ACC112 (cell line): ENCODE measurements around the gene UPK1B.

Experiments
- H2AFZ ChIP-seq: fragments of 200-600 bp; sonication (generic); one replicate; pipeline ENCODE4 v1.6.0; 2017; ENCODE audit warnings: antibody characterized with exemption, low read length; ENCODE audit not compliant: unreplicated experiment
- H3K27ac ChIP-seq: fragments of 200-600 bp; sonication (generic); 2 replicates; pipeline ENCODE4 v1.5.1; 2014; ENCODE audit warnings: low read depth, mild to moderate bottlenecking, antibody characterized with exemption, low read length, moderate library complexity
- H3K27me3 ChIP-seq: fragments of 200-600 bp; sonication (generic); 2 replicates; pipeline ENCODE4 v1.6.1; 2014; ENCODE audit warnings: mild to moderate bottlenecking, antibody characterized with exemption, low read length, moderate library complexity, mixed read lengths; ENCODE audit not compliant: insufficient read depth
- H3K36me3 ChIP-seq: fragments of 200-600 bp; sonication (generic); 2 replicates; pipeline ENCODE4 v1.6.1; 2016; ENCODE audit warnings: mild to moderate bottlenecking, antibody characterized with exemption, low read length, moderate library complexity, mixed read lengths; ENCODE audit not compliant: insufficient read depth
- H3K4me1 ChIP-seq: fragments of 200-600 bp; sonication (generic); one replicate; pipeline ENCODE4 v1.6.1; 2016; ENCODE audit warnings: low read length, mixed read lengths; ENCODE audit not compliant: insufficient read depth, unreplicated experiment, control insufficient read depth
- H3K4me3 ChIP-seq: fragments of 200-600 bp; sonication (generic); 2 replicates; pipeline ENCODE4 v1.5.1; 2014; ENCODE audit warnings: mild to moderate bottlenecking, low read depth, low read length
- H3K79me2 ChIP-seq: fragments of 200-600 bp; sonication (generic); one replicate; pipeline ENCODE4 v1.6.0; 2016; ENCODE audit warnings: low read length; ENCODE audit not compliant: control insufficient read depth, unreplicated experiment, insufficient read depth

Gene UPK1B

DNA sequence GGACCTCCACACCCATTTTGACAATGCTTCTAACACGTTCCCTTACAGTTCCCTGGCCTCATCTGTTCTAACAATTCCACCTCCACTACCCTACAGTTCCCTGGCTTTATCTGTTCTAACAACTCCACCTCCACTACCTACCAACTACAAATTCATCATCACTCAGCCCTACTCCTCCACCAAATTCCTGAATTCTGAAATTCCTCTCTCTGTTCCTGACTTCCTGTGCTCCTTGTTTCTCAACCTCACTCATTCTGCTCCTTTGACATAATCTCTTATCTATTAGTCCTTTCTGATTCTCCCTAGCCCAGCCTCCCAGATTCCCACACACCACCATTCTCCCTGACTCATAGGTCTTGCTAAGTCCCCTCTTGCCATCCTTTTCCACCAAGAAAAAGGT lies 22.5 kb downstream of the UPK1B start:
- H2AFZ ChIP-seq: no peak overlapping the region
- H3K36me3 ChIP-seq: no peaks in the 10 kb centered on the region
- no peaks in the 10 kb centered on the region for H3K27me3 ChIP-seq
- H3K4me1 ChIP-seq: peaks cover 24% of the 10 kb centered on the region
- H3K4me3 ChIP-seq: no peak overlapping the region
- H3K79me2 ChIP-seq: no peaks in the 10 kb centered on the region
- H3K27ac ChIP-seq: no peak overlapping the region

DNA sequence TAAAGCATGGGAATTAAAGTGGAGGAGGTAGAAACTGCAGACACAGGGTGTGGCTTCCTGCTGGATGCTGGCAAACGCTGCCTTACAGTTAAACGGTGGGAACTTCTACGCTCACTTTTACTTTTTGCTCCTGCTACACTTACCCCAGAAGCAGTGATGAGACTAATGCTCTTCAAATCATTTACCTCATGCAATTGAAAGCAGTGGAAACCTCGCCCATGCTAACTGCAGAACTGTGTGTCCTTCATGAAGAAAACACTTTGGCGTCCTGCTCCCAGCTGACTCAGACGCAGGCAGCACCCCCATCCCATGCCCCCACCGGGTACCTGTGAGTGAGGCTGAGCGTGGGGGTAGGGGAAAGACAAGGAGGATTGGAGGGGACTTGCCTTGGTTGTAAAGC lies 31.8 kb downstream of the UPK1B start:
- H3K27me3 ChIP-seq: no peaks in the 10 kb centered on the region
- peak overlapping the region; percentile 23 for H2AFZ ChIP-seq
- no peaks in the 10 kb centered on the region for H3K79me2 ChIP-seq
- H3K4me1 ChIP-seq: peaks cover 6% of the 10 kb centered on the region
- H3K36me3 ChIP-seq: no peaks in the 10 kb centered on the region
- H3K4me3 ChIP-seq: no peak overlapping the region; the same call in 1 of the 2 replicates
- no peak overlapping the region for H3K27ac ChIP-seq

DNA sequence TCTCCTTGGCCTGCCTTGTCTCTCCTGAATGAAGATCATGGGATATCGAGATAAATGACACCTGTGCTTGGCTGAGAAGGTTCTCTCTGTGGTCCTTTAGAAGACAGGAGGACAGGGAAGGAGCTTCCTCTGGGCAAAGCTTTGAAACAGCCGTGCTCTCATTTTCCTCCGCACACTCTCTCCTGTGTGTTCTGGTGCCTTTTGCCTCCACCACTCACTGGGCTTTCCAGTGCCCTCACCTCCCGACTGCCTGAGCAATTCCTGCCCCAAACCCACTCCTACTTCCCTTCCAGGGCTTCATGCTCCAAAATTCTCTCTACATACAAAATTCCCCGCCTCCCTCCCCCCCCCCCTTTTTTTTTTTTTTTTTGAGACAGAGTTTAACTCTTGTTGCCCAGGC lies 32.3 kb downstream of the UPK1B start:
- Histone ChIP-seq H3K4me3 (no peak overlapping the region), H3K4me1 (peaks cover 6% of the 10 kb centered on the region), H3K36me3 (no peaks in the 10 kb centered on the region), H3K79me2 (no peaks in the 10 kb centered on the region), H3K27ac (no peak overlapping the region), H3K27me3 (no peaks in the 10 kb centered on the region), H2AFZ (no peak overlapping the region)

DNA sequence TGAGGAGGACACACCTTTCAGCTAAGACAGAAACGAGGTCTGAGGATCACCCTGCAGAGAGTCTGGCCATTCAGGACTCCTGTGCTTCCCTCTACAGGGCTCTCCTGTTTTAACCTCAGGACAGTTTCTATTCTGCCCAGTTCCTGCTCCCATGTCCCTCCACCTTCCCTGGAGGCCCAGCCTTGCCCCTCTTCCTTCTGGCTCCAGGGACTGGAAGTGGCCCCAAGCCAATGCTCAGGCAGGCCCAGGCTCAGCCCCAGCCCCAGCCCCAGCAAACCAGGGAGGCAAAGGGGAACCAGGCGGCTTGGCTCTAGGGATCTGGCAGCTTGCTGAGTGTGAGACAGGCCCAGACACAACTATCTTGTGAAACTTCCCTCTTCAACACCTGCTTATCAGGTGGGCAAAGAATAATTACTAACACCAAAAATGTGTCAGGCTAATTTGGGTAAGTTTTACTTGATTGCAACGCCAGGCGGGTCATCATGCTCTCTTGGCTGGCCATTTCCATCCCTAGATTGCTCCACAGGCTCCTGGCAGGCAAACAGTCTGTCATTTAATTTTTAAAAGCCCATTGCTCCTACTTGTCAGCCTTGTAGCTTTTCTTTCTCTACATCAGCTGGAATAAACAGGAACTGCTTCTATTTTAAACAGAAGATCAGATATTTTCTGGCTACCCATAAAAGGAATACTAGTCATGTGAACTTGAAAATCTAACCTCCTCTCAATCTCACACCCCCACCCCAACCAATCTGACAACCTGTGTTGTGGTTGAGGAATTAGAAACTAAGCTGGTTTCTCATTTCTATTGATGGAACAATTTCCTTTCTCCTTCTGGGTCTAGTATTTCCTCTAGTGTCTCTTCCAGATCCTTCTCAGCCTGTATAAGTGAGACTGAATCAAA lies 33.5 kb downstream of the UPK1B start:
- Histone ChIP-seq H3K27ac (no peak overlapping the region), H3K4me1 (peaks cover 6% of the 10 kb centered on the region), H3K4me3 (no peak overlapping the region), H3K79me2 (no peaks in the 10 kb centered on the region), H2AFZ (no peak overlapping the region), H3K36me3 (peaks cover 3% of the 10 kb centered on the region; the same call in 1 of the 2 replicates), H3K27me3 (no peaks in the 10 kb centered on the region)

DNA sequence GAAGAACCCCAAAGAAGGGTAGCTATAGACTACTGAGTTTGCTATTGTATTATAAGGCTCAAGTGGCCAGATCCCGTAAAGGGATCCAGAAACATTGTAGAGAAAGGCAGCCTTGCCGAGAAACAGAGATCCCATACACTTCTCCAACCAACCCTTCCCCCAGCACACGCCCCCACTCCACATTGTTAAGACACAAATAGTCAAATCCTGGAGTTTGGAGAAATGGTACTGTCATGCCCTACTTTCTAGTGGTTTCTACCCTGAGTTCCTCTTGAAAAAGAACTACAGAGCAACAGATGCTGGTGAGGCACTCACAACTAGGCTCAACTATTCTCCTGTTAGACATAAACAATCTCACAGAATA lies 34.1 kb downstream of the UPK1B start:
- no peak overlapping the region for H3K27ac ChIP-seq

DNA sequence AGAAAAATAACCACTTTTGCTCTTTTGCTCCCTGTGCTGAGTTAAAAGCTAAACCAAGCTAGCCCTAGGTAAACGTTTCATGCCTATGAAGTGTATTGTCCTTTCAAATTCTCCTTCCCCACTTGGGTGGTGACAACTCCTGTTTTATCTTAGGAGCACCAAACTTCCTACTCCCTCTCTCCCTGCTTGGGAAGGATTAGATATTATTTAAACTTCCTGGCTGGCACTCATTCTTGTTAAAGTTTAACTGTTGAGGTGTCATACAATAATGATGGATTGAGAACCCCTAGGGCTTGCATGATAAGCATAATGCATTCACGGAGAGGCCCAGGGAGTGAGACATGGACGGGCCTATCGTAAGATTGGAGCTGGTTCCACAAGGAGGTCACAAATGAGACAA lies 37.8 kb downstream of the UPK1B start:
- Histone ChIP-seq H3K27me3 (no peaks in the 10 kb centered on the region), H3K4me3 (no peak overlapping the region), H3K27ac (no peak overlapping the region), H3K4me1 (no peaks in the 10 kb centered on the region), H3K36me3 (peaks cover 27% of the 10 kb centered on the region), H2AFZ (no peak overlapping the region), H3K79me2 (no peaks in the 10 kb centered on the region)

More for the DNA sequence above, 34.1 kb downstream of the UPK1B start:
- Histone ChIP-seq H3K36me3 (peaks cover 8% of the 10 kb centered on the region; the same call in 1 of the 2 replicates), H3K79me2 (no peaks in the 10 kb centered on the region), H2AFZ (no peak overlapping the region), H3K4me3 (no peak overlapping the region), H3K4me1 (peaks cover 6% of the 10 kb centered on the region), H3K27me3 (no peaks in the 10 kb centered on the region)

DNA sequence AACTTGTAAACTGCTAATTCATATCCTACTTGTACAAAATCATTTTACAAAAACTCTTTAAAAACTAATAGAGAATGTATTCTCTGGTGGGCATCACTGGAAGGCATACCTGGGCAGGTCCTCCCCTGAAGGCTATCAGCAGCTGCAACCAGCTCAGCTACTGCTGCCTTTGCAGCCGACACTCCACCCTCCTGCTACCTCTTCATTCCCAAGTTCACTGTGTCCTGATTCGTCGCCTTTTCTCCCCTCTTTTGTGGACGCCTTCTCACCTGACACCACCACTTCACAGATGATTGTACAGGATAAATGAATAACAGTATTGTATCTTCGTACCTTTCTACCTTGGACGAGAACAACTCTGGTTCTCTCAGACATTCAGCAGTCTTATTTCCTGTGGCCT lies 38.4 kb downstream of the UPK1B start:
- H3K36me3 ChIP-seq: peaks cover 28% of the 10 kb centered on the region
- no peaks in the 10 kb centered on the region for H3K4me1 ChIP-seq
- H3K4me3 ChIP-seq: no peak overlapping the region
- no peaks in the 10 kb centered on the region for H3K27me3 ChIP-seq
- H3K79me2 ChIP-seq: no peaks in the 10 kb centered on the region
- no peak overlapping the region for H3K27ac ChIP-seq
- H2AFZ ChIP-seq: no peak overlapping the region

DNA sequence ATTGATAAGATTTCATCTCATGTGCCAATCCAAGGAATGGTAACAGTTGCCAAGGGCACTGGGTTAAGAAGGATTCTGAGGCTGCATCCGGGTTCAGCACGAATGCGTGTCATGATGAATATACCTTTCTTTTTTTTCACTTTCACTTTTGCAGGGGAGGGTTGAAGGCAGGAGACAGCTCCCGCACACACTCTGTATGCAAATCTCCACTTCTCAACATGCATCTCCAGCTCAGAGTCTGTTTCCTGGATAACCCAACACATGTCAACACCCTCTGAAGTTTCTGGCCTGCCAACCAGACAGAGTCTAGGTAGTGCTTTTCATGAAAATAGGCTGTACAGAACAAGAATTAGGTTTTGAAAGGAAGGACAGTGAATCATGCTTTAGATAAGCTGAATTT lies 45.7 kb downstream of the UPK1B start:
- no peaks in the 10 kb centered on the region for H3K4me1 ChIP-seq
- H3K4me3 ChIP-seq: no peak overlapping the region
- no peaks in the 10 kb centered on the region for H3K79me2 ChIP-seq
- no peaks in the 10 kb centered on the region for H3K27me3 ChIP-seq
- H3K36me3 ChIP-seq: peaks cover 24% of the 10 kb centered on the region
- H2AFZ ChIP-seq: no peak overlapping the region
- H3K27ac ChIP-seq: no peak overlapping the region

DNA sequence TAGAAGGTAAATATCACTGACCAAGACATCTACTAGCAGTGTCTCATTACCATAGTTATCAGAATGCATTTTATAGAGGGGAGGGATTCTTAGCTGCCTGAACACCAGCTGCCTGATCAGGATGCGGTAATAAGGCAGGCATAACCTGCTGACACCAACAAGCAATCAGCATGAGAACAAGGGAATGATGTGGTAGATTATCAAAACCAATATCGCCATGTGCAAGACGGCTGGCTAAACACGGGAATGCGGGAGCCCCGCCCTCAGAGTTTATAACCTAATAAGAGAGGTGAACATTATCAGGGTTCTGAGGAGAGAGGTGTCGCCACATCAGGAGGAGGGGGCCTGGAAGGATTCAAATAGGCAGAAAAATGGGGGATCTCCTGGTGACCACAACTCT lies 46.8 kb downstream of the UPK1B start:
- H3K27me3 ChIP-seq: no peaks in the 10 kb centered on the region
- H3K27ac ChIP-seq: no peak overlapping the region
- no peak overlapping the region for H2AFZ ChIP-seq
- peaks cover 20% of the 10 kb centered on the region for H3K36me3 ChIP-seq
- no peak overlapping the region for H3K4me3 ChIP-seq
- no peaks in the 10 kb centered on the region for H3K79me2 ChIP-seq
- H3K4me1 ChIP-seq: no peaks in the 10 kb centered on the region

- Histone ChIP-seq H3K27me3 (no peaks in the 10 kb centered on the region), H3K36me3 (peaks cover 17% of the 10 kb centered on the region), H3K27ac (no peak overlapping the region), H3K4me1 (no peaks in the 10 kb centered on the region), H3K79me2 (no peaks in the 10 kb centered on the region), H2AFZ (no peak overlapping the region), H3K4me3 (no peak overlapping the region)
Measured at GRCh38 chr3:119220970-119221667, 47.7 kb downstream of the UPK1B start.
